ENCODE results near the gene OR10C1.

Gene OR10C1, protein sequence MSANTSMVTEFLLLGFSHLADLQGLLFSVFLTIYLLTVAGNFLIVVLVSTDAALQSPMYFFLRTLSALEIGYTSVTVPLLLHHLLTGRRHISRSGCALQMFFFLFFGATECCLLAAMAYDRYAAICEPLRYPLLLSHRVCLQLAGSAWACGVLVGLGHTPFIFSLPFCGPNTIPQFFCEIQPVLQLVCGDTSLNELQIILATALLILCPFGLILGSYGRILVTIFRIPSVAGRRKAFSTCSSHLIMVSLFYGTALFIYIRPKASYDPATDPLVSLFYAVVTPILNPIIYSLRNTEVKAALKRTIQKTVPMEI

GRCh38 chr6:29439006-29439405 is at the start of gene OR10C1:
Gene OR10C1, plus strand, starts transcription at chr6:29439306. Its CDS starts 710 bp downstream, at chr6:29440016.
- H3K4me3 Mint-ChIP-seq = no peak within 1 kb of the TSS
- H3K27me3 Mint-ChIP-seq (ENCODE audit: low read depth) = peaks cover 4% of the 10 kb centered on the region
- no peaks in the 10 kb centered on the region for H3K4me1 Mint-ChIP-seq
- no peaks in the 10 kb centered on the region for H3K36me3 Mint-ChIP-seq (ENCODE audit: low read depth)
- no peak within 1 kb of the TSS for H3K27ac Mint-ChIP-seq
- H3K9me3 Mint-ChIP-seq = peaks cover 5% of the 10 kb centered on the region
- TF ChIP-seq, protein P1, sequence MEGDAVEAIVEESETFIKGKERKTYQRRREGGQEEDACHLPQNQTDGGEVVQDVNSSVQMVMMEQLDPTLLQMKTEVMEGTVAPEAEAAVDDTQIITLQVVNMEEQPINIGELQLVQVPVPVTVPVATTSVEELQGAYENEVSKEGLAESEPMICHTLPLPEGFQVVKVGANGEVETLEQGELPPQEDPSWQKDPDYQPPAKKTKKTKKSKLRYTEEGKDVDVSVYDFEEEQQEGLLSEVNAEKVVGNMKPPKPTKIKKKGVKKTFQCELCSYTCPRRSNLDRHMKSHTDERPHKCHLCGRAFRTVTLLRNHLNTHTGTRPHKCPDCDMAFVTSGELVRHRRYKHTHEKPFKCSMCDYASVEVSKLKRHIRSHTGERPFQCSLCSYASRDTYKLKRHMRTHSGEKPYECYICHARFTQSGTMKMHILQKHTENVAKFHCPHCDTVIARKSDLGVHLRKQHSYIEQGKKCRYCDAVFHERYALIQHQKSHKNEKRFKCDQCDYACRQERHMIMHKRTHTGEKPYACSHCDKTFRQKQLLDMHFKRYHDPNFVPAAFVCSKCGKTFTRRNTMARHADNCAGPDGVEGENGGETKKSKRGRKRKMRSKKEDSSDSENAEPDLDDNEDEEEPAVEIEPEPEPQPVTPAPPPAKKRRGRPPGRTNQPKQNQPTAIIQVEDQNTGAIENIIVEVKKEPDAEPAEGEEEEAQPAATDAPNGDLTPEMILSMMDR (IDR thresholded peaks at IDR 0.05; ENCODE audit: unreplicated experiment in 3 of 3) = no peak

DNA sequence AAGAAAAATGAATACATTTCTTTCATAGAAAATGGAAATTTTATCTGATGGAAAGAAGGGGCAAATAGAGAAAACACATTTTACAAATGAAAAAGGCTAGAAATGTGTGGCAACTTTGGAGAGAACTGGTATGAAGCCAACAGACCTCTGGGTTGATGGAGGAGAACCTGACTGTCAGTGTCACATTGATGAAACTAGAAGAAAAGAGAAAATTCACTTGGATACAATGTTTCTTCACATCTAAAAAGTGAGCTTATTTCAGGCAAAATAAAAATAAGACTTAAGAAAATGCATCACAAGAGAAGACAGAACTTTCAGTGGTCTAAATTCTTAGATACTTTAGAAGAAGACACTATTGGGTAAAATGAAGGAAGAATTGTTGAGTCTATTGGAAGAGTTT is 43.8 kb upstream of the OR10C1 start, which contains the start of gene OR12D2:
Gene OR12D2 (plus strand): TSS at position 301 of the 400 bp plus-strand sequence. CDS start 1,069 bp downstream, outside the sequence.
- Mint-ChIP-seq H3K27ac (no peak within 1 kb of the TSS), H3K4me1 (no peaks in the 10 kb centered on the region), H3K4me3 (no peak within 1 kb of the TSS), H3K27me3 (ENCODE audit: low read depth) (peaks cover 10% of the 10 kb centered on the region), H3K36me3 (ENCODE audit: low read depth) (no peaks in the 10 kb centered on the region), H3K9me3 (no peaks in the 10 kb centered on the region)
- TF ChIP-seq, protein P1 (IDR thresholded peaks at IDR 0.05; ENCODE audit: unreplicated experiment in 3 of 3) = no peak

GRCh38 chr6:29399525-29399924 is 39.6 kb upstream of the OR10C1 start:
- Mint-ChIP-seq H3K27ac (no peak overlapping the region), H3K4me3 (no peak overlapping the region), H3K27me3 (ENCODE audit: low read depth) (no peaks in the 10 kb centered on the region), H3K9me3 (no peaks in the 10 kb centered on the region), H3K4me1 (no peaks in the 10 kb centered on the region), H3K36me3 (ENCODE audit: low read depth) (no peaks in the 10 kb centered on the region)
- TF ChIP-seq, protein P1 (IDR thresholded peaks at IDR 0.05; ENCODE audit: unreplicated experiment in 3 of 3) = no peak

- Mint-ChIP-seq H3K27ac (no peak overlapping the region), H3K36me3 (ENCODE audit: low read depth) (no peaks in the 10 kb centered on the region), H3K9me3 (peaks cover 7% of the 10 kb centered on the region), H3K4me1 (no peaks in the 10 kb centered on the region), H3K27me3 (ENCODE audit: low read depth) (no peaks in the 10 kb centered on the region), H3K4me3 (no peak overlapping the region)
- TF ChIP-seq, protein P1 (IDR thresholded peaks at IDR 0.05; ENCODE audit: unreplicated experiment in 3 of 3) = no peak
These were observed 35.3 kb upstream of the OR10C1 start for GRCh38 chr6:29403801-29404200.

DNA sequence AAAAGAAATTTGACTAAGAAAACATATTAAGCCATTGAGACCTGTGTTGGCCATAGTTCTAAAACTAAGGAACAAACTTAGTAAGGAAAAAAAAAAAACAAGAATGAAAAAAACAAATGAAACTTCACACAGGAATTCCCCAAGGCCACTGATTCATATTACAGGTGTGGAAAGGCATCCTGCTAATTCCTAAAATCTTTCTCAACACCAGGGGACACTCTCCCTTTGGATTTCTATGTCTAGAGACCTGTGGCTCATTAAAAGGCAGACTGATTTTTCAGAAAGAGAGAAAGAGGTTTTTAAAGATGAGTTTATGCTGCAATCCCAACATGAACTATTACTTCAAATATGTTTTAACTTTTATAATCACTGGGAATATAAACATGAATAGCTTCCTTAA is 24.5 kb upstream of the OR10C1 start, which contains the start of gene OR12D1:
Gene OR12D1 (plus strand): TSS at position 341 of the 400 bp plus-strand sequence.
- Mint-ChIP-seq H3K27ac (no peak within 1 kb of the TSS), H3K4me3 (no peak within 1 kb of the TSS), H3K27me3 (ENCODE audit: low read depth) (peaks cover 4% of the 10 kb centered on the region), H3K36me3 (ENCODE audit: low read depth) (no peaks in the 10 kb centered on the region), H3K4me1 (no peaks in the 10 kb centered on the region), H3K9me3 (peaks cover 24% of the 10 kb centered on the region)
- TF ChIP-seq, protein P1 (IDR thresholded peaks at IDR 0.05; ENCODE audit: unreplicated experiment in 3 of 3) = peak; percentile 17 to 29 (median 23)

- Mint-ChIP-seq H3K27me3 (ENCODE audit: low read depth) (no peaks in the 10 kb centered on the region), H3K4me1 (no peaks in the 10 kb centered on the region), H3K4me3 (no peak overlapping the region), H3K36me3 (ENCODE audit: low read depth) (no peaks in the 10 kb centered on the region), H3K9me3 (no peaks in the 10 kb centered on the region), H3K27ac (no peak overlapping the region)
- TF ChIP-seq, protein P1 (IDR thresholded peaks at IDR 0.05; ENCODE audit: unreplicated experiment in 3 of 3) = no peak
These were observed 19.6 kb upstream of the OR10C1 start for GRCh38 chr6:29419516-29419915.
